ENCODE measurements around the gene UBA5. TPM values are rescaled to one million over a fixed set of nuclear protein-coding genes. Genes with fewer than 3 reads are reported as not detected.

Gene UBA5
- polyA plus RNA-seq, 1 donor (not counting 4 experiments of a cell fraction or from before 2014, with no cell fraction given), result 48.0 TPM

DNA sequence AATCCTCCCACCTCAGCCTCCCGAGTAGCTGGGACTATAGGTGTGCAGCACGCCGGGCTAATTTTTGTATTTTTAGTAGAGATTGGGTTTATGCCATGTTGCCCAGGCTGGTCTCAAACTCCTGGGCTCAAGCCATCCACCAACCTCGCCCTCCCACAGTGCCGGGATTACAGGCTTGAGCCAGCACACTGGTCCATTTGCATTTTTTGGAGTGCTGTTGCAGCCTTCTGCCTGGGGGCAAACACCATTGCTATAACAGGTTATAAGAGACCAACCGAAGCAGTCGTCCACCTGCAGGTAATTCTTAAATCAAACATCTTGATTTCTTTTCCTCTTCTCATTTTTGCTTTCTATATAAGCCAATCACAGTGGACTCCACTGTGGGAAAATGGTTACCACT, 35.3 kb upstream of the UBA5 start:
- Histone ChIP-seq H2AFZ (ENCODE audit: control insufficient read depth, low read length) (no peak overlapping the region), H3K4me1 (ENCODE audit: control insufficient read depth, extremely low read depth, insufficient read depth, low read length) (peaks cover 17% of the 10 kb centered on the region), H3K4me3 (ENCODE audit: control insufficient read depth in 2 of 3, extremely low read depth in 1 of 3, insufficient read depth in 2 of 3, low read depth in 1 of 3, low read length in 3 of 3) (no peak overlapping the region), H3K9me3 (ENCODE audit: control insufficient read depth, low read depth, low read length) (peaks cover 2% of the 10 kb centered on the region), H3K9me1 (ENCODE audit: control insufficient read depth, extremely low read depth, insufficient read depth, low read length) (no peaks in the 10 kb centered on the region), H3K27ac (ENCODE audit: control insufficient read depth, insufficient read depth, low read length) (no peak overlapping the region), H3K4me2 (ENCODE audit: control insufficient read depth, extremely low read depth, insufficient read depth, low read depth, low read length) (no peak overlapping the region), H4K20me1 (ENCODE audit: control insufficient read depth, extremely low read depth, insufficient read depth, low read length) (no peaks in the 10 kb centered on the region), H3K36me3 (ENCODE audit: control insufficient read depth in 2 of 2, extremely low read depth in 1 of 2, insufficient read depth in 2 of 2, low read length in 2 of 2) (peaks cover 3 to 9% of the 10 kb centered on the region in 2 experiments), H3K27me3 (ENCODE audit: control insufficient read depth, extremely low read depth, insufficient read depth, low read length) (no peaks in the 10 kb centered on the region), H3K9ac (ENCODE audit: control insufficient read depth, extremely low read depth, insufficient read depth, low read length) (no peak overlapping the region), H3K79me2 (ENCODE audit: control insufficient read depth, insufficient read depth, low read length) (no peaks in the 10 kb centered on the region)
- DNase-seq (ENCODE audit: low read depth, low spot score), result no peak
- dilution Hi-C loops (cut with MboI; ENCODE audit: extremely low pct_ligation_motif_present, low sequenced_read_pairs), result no loop called here
- no peak for FAIRE-seq
- no peak for TF ChIP-seq CTCF (optimal IDR thresholded peaks at IDR 0.05 in 1 of 3, IDR thresholded peaks at IDR 0.05 in 1 of 3, conservative IDR thresholded peaks at IDR 0.05 in 1 of 3; ENCODE audit: extremely low read depth in 1 of 3, insufficient read depth in 2 of 3, low read length in 3 of 3)
- no peak for TF ChIP-seq EZH2 (IDR thresholded peaks at IDR 0.05; ENCODE audit: low read length)

DNA sequence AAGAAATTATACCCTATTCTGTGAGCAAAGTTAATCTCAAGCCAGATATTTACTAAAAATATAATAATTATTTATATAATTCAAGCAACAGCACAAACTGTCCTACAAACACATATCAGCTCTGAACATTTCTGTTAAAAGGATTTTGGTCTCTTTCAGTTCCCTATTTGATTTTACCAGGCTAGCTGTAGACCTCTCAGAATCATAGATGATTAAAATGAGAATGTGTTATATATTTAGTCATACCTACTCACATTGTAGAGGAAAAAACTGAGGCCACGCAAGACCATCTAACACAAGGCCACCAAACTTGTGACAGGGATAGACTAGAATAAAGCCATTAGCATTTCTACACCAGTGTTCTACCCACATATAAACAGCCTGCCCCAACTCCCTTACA, 34.5 kb upstream of the UBA5 start:
- Histone ChIP-seq H3K9ac (ENCODE audit: control insufficient read depth, extremely low read depth, insufficient read depth, low read length) (no peak overlapping the region), H3K9me1 (ENCODE audit: control insufficient read depth, extremely low read depth, insufficient read depth, low read length) (no peaks in the 10 kb centered on the region), H4K20me1 (ENCODE audit: control insufficient read depth, extremely low read depth, insufficient read depth, low read length) (no peaks in the 10 kb centered on the region), H3K4me1 (ENCODE audit: control insufficient read depth, extremely low read depth, insufficient read depth, low read length) (peaks cover 24% of the 10 kb centered on the region), H2AFZ (ENCODE audit: control insufficient read depth, low read length) (no peak overlapping the region), H3K27ac (ENCODE audit: control insufficient read depth, insufficient read depth, low read length) (no peak overlapping the region), H3K4me3 (ENCODE audit: control insufficient read depth in 2 of 3, extremely low read depth in 1 of 3, insufficient read depth in 2 of 3, low read depth in 1 of 3, low read length in 3 of 3) (no peak overlapping the region), H3K4me2 (ENCODE audit: control insufficient read depth, extremely low read depth, insufficient read depth, low read depth, low read length) (no peak overlapping the region), H3K36me3 (ENCODE audit: control insufficient read depth in 2 of 2, extremely low read depth in 1 of 2, insufficient read depth in 2 of 2, low read length in 2 of 2) (peaks cover 3 to 9% of the 10 kb centered on the region in 2 experiments), H3K9me3 (ENCODE audit: control insufficient read depth, low read depth, low read length) (peaks cover 2% of the 10 kb centered on the region), H3K27me3 (ENCODE audit: control insufficient read depth, extremely low read depth, insufficient read depth, low read length) (no peaks in the 10 kb centered on the region), H3K79me2 (ENCODE audit: control insufficient read depth, insufficient read depth, low read length) (no peaks in the 10 kb centered on the region)
- no peak for TF ChIP-seq CTCF (optimal IDR thresholded peaks at IDR 0.05 in 1 of 3, IDR thresholded peaks at IDR 0.05 in 1 of 3, conservative IDR thresholded peaks at IDR 0.05 in 1 of 3; ENCODE audit: extremely low read depth in 1 of 3, insufficient read depth in 2 of 3, low read length in 3 of 3)
- no peak for TF ChIP-seq EZH2 (IDR thresholded peaks at IDR 0.05; ENCODE audit: low read length)
- dilution Hi-C loops (cut with MboI; ENCODE audit: extremely low pct_ligation_motif_present, low sequenced_read_pairs), result no loop called here
- no peak for FAIRE-seq
- no peak for DNase-seq (ENCODE audit: low read depth, low spot score)

Measured in keratinocyte (primary cell).